K562 (cell line): ENCODE results near the gene TNIP1.

ENCODE experiments used
- ARID4B ChIP-seq: sonication (generic); formaldehyde crosslinking; IDR thresholded peaks from 2 replicates; pipeline ENCODE4 v1.8.0; 2022; ENCODE audit warnings: mild to moderate bottlenecking, missing genetic modification reagents
- BCLAF1 ChIP-seq, 2 experiments: fragments of 450-650 bp in 1 of 2; IDR thresholded peaks; 2 replicates each; pipeline ENCODE4 v1.6.1; 2011 to 2017; ENCODE audit warnings: low read depth in 2 of 2, antibody characterized with exemption in 1 of 2, borderline replicate concordance in 1 of 2, low read length in 1 of 2, mild to moderate bottlenecking in 1 of 2, mixed read lengths in 1 of 2; ENCODE audit not compliant: control insufficient read depth in 1 of 2
- CBFB ChIP-seq: sonication (generic); formaldehyde crosslinking; IDR thresholded peaks from 2 replicates; pipeline ENCODE4 v1.4.0; 2020; ENCODE audit warnings: mild to moderate bottlenecking, missing genetic modification reagents
- CHD2 ChIP-seq: IDR thresholded peaks from 2 replicates; pipeline ENCODE4 v1.6.1; 2011; ENCODE audit warnings: low read depth, low read length
- CTCF ChIP-seq, 3 experiments: IDR thresholded peaks in 2 of 3; conservative IDR thresholded peaks in 1 of 3; 2 replicates each; pipeline ENCODE4 v1.5.1; 2011 to 2012; ENCODE audit warnings: low read length in 3 of 3, mild to moderate bottlenecking in 3 of 3, control low read depth in 2 of 3, improper control_type of control experiment in 1 of 3, inconsistent platforms in 1 of 3, low read depth in 1 of 3, mixed read lengths in 1 of 3, moderate library complexity in 1 of 3; ENCODE audit not compliant: insufficient read depth in 2 of 3
- MAX ChIP-seq: sonication (generic); formaldehyde crosslinking; IDR thresholded peaks from 2 replicates; pipeline ENCODE4 v1.9.0; 2022; ENCODE audit warnings: mild to moderate bottlenecking, missing genetic modification reagents
- MLLT1 ChIP-seq, 2 experiments: fragments of 450-650 bp; IDR thresholded peaks; 2 replicates each; pipeline ENCODE4 v1.6.1; 2016
- REST ChIP-seq, 2 experiments: fragments of 450-650 bp; formaldehyde crosslinking in 1 of 2; IDR thresholded peaks; 2 replicates each; pipeline versions ENCODE4 v1.4.0 to v1.6.1; 2014 to 2020; ENCODE audit warnings: mild to moderate bottlenecking in 2 of 2, borderline replicate concordance in 1 of 2, low read depth in 1 of 2
- SMARCC2 ChIP-seq: fragments of 450-650 bp; IDR thresholded peaks from 2 replicates; pipeline ENCODE4 v1.6.1; 2017; ENCODE audit warnings: antibody characterized with exemption, moderate library complexity, mild to moderate bottlenecking, low read depth

- no peak for TF ChIP-seq REST (IDR thresholded peaks at IDR 0.05; ENCODE audit: borderline replicate concordance)
- TF ChIP-seq REST (CRISPR knock-in tag; IDR thresholded peaks at IDR 0.05; ENCODE audit: low read depth): no peak
- TF ChIP-seq CBFB (CRISPR knock-in tag): no peak
- TF ChIP-seq SMARCC2: no peak
- TF ChIP-seq BCLAF1 (IDR thresholded peaks at IDR 0.05; ENCODE audit: borderline replicate concordance in 1 of 2, control insufficient read depth in 1 of 2, low read depth in 2 of 2, low read length in 1 of 2): no peak
- TF ChIP-seq MAX: no peak
- no peak for TF ChIP-seq ARID4B
- TF ChIP-seq MLLT1 (IDR thresholded peaks at IDR 0.05): no peak
- no peak for TF ChIP-seq CTCF (IDR thresholded peaks at IDR 0.05 in 2 of 3, conservative IDR thresholded peaks at IDR 0.05 in 1 of 3; ENCODE audit: insufficient read depth in 2 of 3, low read depth in 1 of 3, low read length in 3 of 3)
- TF ChIP-seq CHD2: no peak
Observed at GRCh38 chr5:151110992-151111391, 30.2 kb upstream of the TNIP1 start.
